HK-2 (cell line): ENCODE measurements around the gene E2F1.

Source experiments
- DNase-seq: peaks from one replicate; pipeline ENCODE4 v3.0.0-alpha.2; 2018; ENCODE audit not compliant: unreplicated experiment

E2F1 gene

GRCh38 chr20:33687993-33688937, 2.1 kb upstream of the E2F1 start:
- DNase-seq, result no peak

GRCh38 chr20:33687370-33687915, 1.3 kb upstream of the E2F1 start:
- DNase-seq, result peak; percentile 20

GRCh38 chr20:33686984-33687366, 790 bp upstream of the E2F1 start:
- DNase-seq, result no peak

GRCh38 chr20:33685328-33686099, 671 bp downstream of the E2F1 start:
- DNase-seq, result peak; percentile 73

- DNase-seq, result no peak
These were observed 1.5 kb downstream of the E2F1 start for GRCh38 chr20:33684533-33685327.

- no peak for DNase-seq
These were observed 4.3 kb downstream of the E2F1 start for GRCh38 chr20:33681728-33682353.

- DNase-seq, result no peak
These were observed 4.9 kb downstream of the E2F1 start for GRCh38 chr20:33681288-33681687.

- no peak for DNase-seq
These were observed 5.5 kb downstream of the E2F1 start for GRCh38 chr20:33680686-33681085.

- DNase-seq, result no peak
These were observed 6.3 kb downstream of the E2F1 start for GRCh38 chr20:33679758-33680485.

- DNase-seq, result no peak
These were observed 8.0 kb downstream of the E2F1 start for GRCh38 chr20:33677991-33678702.

- no peak for DNase-seq
These were observed 9.2 kb downstream of the E2F1 start for GRCh38 chr20:33676652-33677645.

GRCh38 chr20:33676121-33676520, 10.1 kb downstream of the E2F1 start:
- DNase-seq, result no peak

- no peak for DNase-seq
These were observed 10.8 kb downstream of the E2F1 start for GRCh38 chr20:33675136-33675959.

- peak; percentile 86 for DNase-seq
These were observed 11.7 kb downstream of the E2F1 start, which contains the start of gene NECAB3 for GRCh38 chr20:33674294-33675135. TSS of gene NECAB3 (minus strand) at chr20:33674428. CDS start at chr20:33674352, 76 bp downstream.

- DNase-seq, result peak; percentile 64
These were observed 12.5 kb downstream of the E2F1 start for GRCh38 chr20:33673410-33674293.

- no peak for DNase-seq
These were observed 13.1 kb downstream of the E2F1 start for GRCh38 chr20:33673114-33673409.
